Panc1 (cell line): ENCODE results near the gene NKPD1. TPM values are rescaled to one million over a fixed set of nuclear protein-coding genes. Genes with fewer than 3 reads are reported as not detected.

Experiments used
- ATAC-seq: fragments of 200-7000 bp; cut with Tn5 transposase; 2 replicates; pipeline ENCODE4 v1.9.1; 2020; ENCODE audit warnings: mild to moderate bottlenecking, moderate library complexity
- BruUV-seq: library from RNA; stranded (reverse); fragments of 400-500 nt; replicated peaks from 2 replicates; lab custom pipeline; 2021; lab: Mats Ljungman, UMichigan
- CTCF ChIA-PET: fragments of 300-600 bp; sonication (Branson Sonifier 250); formaldehyde crosslinking; loops from one replicate; lab custom pipeline; 2022; ENCODE audit warnings: antibody characterized with exemption; lab: Charles Lee
- POLR2A ChIA-PET: fragments of 300-600 bp; sonication (Branson Sonifier 250); formaldehyde crosslinking; loops from one replicate; lab custom pipeline; 2022; ENCODE audit warnings: antibody characterized with exemption; lab: Charles Lee
- DNase-seq: peaks from one replicate; pipeline ENCODE4 v3.0.0-alpha.2; 2010; ENCODE audit warnings: low read depth, low spot score
- H3K27ac ChIP-seq: 2 replicates; pipeline ENCODE4 v1.5.1; 2011; ENCODE audit warnings: mild to moderate bottlenecking, low read length, inconsistent platforms
- H3K27me3 ChIP-seq: fragments of 200-500 bp; sonication (Bioruptor generic); 2 replicates; pipeline ENCODE4 v1.6.0; 2014; ENCODE audit warnings: low read length, inconsistent platforms; ENCODE audit not compliant: control insufficient read depth, insufficient read depth
- H3K36me3 ChIP-seq: fragments of 200-500 bp; sonication (Bioruptor generic); 2 replicates; pipeline ENCODE4 v1.5.1; 2014; ENCODE audit warnings: inconsistent platforms, mild to moderate bottlenecking, low read length, moderate library complexity; ENCODE audit not compliant: control insufficient read depth, insufficient read depth
- H3K4me1 ChIP-seq: 2 replicates; pipeline ENCODE4 v1.5.1; 2011; ENCODE audit warnings: inconsistent platforms, mild to moderate bottlenecking, low read length, moderate library complexity; ENCODE audit not compliant: control insufficient read depth, insufficient read depth
- H3K4me3 ChIP-seq, 2 experiments: 2 replicates each; pipeline ENCODE4 v1.5.1; 2011 to 2012; ENCODE audit warnings: low read depth in 2 of 2, low read length in 2 of 2, mild to moderate bottlenecking in 2 of 2, inconsistent platforms in 1 of 2, moderate library complexity in 1 of 2
- H3K9me3 ChIP-seq: fragments of 200-500 bp; sonication (Bioruptor generic); 2 replicates; pipeline ENCODE4 v1.5.1; 2014; ENCODE audit warnings: low read depth, mild to moderate bottlenecking, inconsistent platforms, low read length, moderate library complexity; ENCODE audit not compliant: control insufficient read depth, insufficient read depth
- POLR2AphosphoS5 ChIP-seq: IDR thresholded peaks from 2 replicates; pipeline ENCODE4 v1.6.1; 2012; ENCODE audit warnings: mild to moderate bottlenecking, low read depth, low read length, moderate library complexity
- SIN3A ChIP-seq: IDR thresholded peaks from 2 replicates; pipeline ENCODE4 v1.6.1; 2012; ENCODE audit warnings: low read depth, mild to moderate bottlenecking, low read length, moderate library complexity, borderline replicate concordance; ENCODE audit not compliant: insufficient read depth
- TCF7L2 ChIP-seq: IDR thresholded peaks from 2 replicates; pipeline ENCODE4 v1.6.1; 2011; ENCODE audit warnings: mild to moderate bottlenecking, low read depth, low read length, inconsistent platforms
- in situ Hi-C: cut with HindIII; loops from 2 replicates; pipeline ENCODE4 v1.10.0; 2016; ENCODE audit warnings: low sequenced_read_pairs, low pct_unique_long_range_greater_than_20kb
- intact Hi-C: fragments of 100-400 bp; cut with micrococcal nuclease; formaldehyde crosslinking; loops from one replicate; pipeline ENCODE4 v1.10.0; 2022; ENCODE audit not compliant: unreplicated experiment
- total RNA-seq: library from RNA; stranded (reverse); gene quantifications from one replicate; pipeline ENCODE4 v1.2.1, GENCODE V29; 2021; ENCODE audit not compliant: unreplicated experiment
- TF ChIP-seq, protein P1 (sequence below), 2 experiments: IDR thresholded peaks; 2 replicates each; pipeline ENCODE4 v1.6.1; 2011 to 2012; ENCODE audit warnings: low read depth in 2 of 2, control low read depth in 1 of 2, low read length in 1 of 2, mild to moderate bottlenecking in 1 of 2, moderate library complexity in 1 of 2; ENCODE audit not compliant: insufficient read depth in 1 of 2
- TF ChIP-seq, protein P2 (sequence below): fragments of 450-650 bp; IDR thresholded peaks from 2 replicates; pipeline ENCODE4 v1.5.1; 2017; ENCODE audit warnings: mild to moderate bottlenecking

The NKPD1 gene
- total RNA-seq, 1 experiment from 2014 or later = 0.05 TPM

DNA sequence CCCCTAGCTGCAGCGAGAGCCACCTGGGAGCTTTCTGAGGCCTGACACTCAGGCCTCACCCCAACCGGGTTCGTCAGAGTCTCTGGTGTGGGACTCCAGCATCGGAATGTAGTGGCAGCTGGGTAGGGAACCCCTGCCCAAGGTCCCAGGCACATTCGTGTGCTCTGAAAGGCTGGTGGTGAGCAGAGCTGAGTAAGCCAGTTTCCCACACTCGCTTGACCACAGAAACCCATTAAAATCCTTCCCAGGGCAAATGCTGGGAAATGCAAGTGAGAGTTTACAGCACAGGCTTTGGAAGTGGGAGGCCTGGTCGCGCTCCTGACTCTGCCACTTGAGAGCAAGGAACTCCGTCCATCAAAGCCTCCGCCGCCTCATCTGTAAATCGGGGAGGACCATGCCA is 13.0 kb upstream of the NKPD1 start:
- no peak for DNase-seq
- no peak for ATAC-seq
- BruUV-seq = no TSS peak
- in situ Hi-C loops (no loop called here), intact Hi-C loops (no loop called here)
- H3K9me3 ChIP-seq = no peaks in the 10 kb centered on the region
- no peak overlapping the region for H3K27ac ChIP-seq
- no peaks in the 10 kb centered on the region for H3K27me3 ChIP-seq
- no peak overlapping the region for H3K4me3 ChIP-seq
- POLR2A ChIA-PET = no interaction called here
- CTCF ChIA-PET = no interaction called here
- H3K36me3 ChIP-seq = no peaks in the 10 kb centered on the region
- TF ChIP-seq, protein P1, sequence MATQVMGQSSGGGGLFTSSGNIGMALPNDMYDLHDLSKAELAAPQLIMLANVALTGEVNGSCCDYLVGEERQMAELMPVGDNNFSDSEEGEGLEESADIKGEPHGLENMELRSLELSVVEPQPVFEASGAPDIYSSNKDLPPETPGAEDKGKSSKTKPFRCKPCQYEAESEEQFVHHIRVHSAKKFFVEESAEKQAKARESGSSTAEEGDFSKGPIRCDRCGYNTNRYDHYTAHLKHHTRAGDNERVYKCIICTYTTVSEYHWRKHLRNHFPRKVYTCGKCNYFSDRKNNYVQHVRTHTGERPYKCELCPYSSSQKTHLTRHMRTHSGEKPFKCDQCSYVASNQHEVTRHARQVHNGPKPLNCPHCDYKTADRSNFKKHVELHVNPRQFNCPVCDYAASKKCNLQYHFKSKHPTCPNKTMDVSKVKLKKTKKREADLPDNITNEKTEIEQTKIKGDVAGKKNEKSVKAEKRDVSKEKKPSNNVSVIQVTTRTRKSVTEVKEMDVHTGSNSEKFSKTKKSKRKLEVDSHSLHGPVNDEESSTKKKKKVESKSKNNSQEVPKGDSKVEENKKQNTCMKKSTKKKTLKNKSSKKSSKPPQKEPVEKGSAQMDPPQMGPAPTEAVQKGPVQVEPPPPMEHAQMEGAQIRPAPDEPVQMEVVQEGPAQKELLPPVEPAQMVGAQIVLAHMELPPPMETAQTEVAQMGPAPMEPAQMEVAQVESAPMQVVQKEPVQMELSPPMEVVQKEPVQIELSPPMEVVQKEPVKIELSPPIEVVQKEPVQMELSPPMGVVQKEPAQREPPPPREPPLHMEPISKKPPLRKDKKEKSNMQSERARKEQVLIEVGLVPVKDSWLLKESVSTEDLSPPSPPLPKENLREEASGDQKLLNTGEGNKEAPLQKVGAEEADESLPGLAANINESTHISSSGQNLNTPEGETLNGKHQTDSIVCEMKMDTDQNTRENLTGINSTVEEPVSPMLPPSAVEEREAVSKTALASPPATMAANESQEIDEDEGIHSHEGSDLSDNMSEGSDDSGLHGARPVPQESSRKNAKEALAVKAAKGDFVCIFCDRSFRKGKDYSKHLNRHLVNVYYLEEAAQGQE (IDR thresholded peaks at IDR 0.05; ENCODE audit: insufficient read depth in 1 of 2, low read depth in 2 of 2, low read length in 1 of 2) = no peak
- TF ChIP-seq SIN3A (no peak), POLR2AphosphoS5 (no peak), TCF7L2 (no peak)
- TF ChIP-seq, protein P2, sequence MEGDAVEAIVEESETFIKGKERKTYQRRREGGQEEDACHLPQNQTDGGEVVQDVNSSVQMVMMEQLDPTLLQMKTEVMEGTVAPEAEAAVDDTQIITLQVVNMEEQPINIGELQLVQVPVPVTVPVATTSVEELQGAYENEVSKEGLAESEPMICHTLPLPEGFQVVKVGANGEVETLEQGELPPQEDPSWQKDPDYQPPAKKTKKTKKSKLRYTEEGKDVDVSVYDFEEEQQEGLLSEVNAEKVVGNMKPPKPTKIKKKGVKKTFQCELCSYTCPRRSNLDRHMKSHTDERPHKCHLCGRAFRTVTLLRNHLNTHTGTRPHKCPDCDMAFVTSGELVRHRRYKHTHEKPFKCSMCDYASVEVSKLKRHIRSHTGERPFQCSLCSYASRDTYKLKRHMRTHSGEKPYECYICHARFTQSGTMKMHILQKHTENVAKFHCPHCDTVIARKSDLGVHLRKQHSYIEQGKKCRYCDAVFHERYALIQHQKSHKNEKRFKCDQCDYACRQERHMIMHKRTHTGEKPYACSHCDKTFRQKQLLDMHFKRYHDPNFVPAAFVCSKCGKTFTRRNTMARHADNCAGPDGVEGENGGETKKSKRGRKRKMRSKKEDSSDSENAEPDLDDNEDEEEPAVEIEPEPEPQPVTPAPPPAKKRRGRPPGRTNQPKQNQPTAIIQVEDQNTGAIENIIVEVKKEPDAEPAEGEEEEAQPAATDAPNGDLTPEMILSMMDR = no peak
- no peaks in the 10 kb centered on the region for H3K4me1 ChIP-seq

DNA sequence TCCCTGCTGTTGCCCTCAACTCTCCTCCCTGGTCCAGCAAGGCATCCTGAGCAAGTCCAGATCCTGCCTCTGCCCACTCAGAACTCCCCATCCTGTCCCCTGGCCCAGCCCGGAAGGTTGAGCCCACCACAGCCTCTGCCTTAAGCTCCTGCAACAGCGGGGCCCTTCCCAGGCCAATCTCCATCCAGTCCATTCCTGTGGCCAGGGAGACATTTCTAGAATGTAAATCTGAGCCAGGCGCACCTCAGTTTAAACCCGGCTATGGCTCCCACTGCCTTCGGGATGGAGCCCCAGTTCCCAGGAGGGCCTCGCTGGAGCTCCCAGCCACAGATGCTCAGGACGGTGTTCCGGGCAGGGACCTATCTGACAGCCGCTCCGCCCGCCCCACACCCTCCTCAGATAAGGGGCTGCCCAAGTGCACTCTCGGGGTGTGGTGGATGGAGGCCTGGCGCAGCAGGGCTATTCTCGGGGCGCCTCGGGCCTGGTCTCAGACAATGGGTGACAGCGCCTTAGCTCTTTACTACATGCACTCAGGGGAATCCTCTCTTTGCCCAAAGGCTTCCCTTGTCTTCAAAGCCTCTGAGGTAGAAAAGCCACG is 11.9 kb upstream of the NKPD1 start:
- H3K4me1 ChIP-seq = no peaks in the 10 kb centered on the region
- BruUV-seq = no TSS peak
- H3K9me3 ChIP-seq = no peaks in the 10 kb centered on the region
- no peaks in the 10 kb centered on the region for H3K36me3 ChIP-seq
- intact Hi-C loops (no loop called here), in situ Hi-C loops (no loop called here)
- ATAC-seq (no peak), DNase-seq (no peak)
- ChIA-PET POLR2A (interaction anchor here (0.6 kb wide), 1 partner anchor 42 kb away, joined by 3 read pairs; no protein-coding TSS in a partner anchor), CTCF (interaction anchor here (0.6 kb wide), 1 partner anchor 63 kb away, joined by 3 read pairs; no protein-coding TSS in a partner anchor)
- no peak overlapping the region for H3K4me3 ChIP-seq
- no peaks in the 10 kb centered on the region for H3K27me3 ChIP-seq
- TF ChIP-seq, protein P2 = no peak
- TF ChIP-seq SIN3A = no peak
- TF ChIP-seq, protein P1 (IDR thresholded peaks at IDR 0.05; ENCODE audit: insufficient read depth in 1 of 2, low read depth in 2 of 2, low read length in 1 of 2) = no peak
- TF ChIP-seq POLR2AphosphoS5 = no peak
- no peak for TF ChIP-seq TCF7L2
- no peak overlapping the region for H3K27ac ChIP-seq
